ENCODE results near the gene HES1.

The HES1 gene

GRCh38 chr3:194187233-194187944 is 51.4 kb downstream of the HES1 start:
- H3K36me3 ChIP-seq (ENCODE audit: control insufficient read depth in 2 of 2, insufficient read depth in 2 of 2, low read length in 2 of 2), result no peaks in the 10 kb centered on the region
- no peak overlapping the region for H3K4me3 ChIP-seq (ENCODE audit: low read length in 2 of 2)
- no peaks in the 10 kb centered on the region for H3K9me3 ChIP-seq (ENCODE audit: control insufficient read depth in 2 of 2, low read length in 2 of 2)
- no peak overlapping the region for H3K9ac ChIP-seq (ENCODE audit: low read length in 2 of 2)
- no peaks in the 10 kb centered on the region for H3K27me3 ChIP-seq (ENCODE audit: control insufficient read depth in 1 of 2, insufficient read depth in 2 of 2, low read length in 2 of 2)
- H3K27ac ChIP-seq (ENCODE audit: low read length), result no peak overlapping the region
- H3K4me1 ChIP-seq (ENCODE audit: control insufficient read depth, insufficient read depth, low read length), result peaks cover 7% of the 10 kb centered on the region

All from stomach smooth muscle (tissue), 2 donors.